ENCODE measurements around the gene CFAP74. TPM values are rescaled to one million over a fixed set of nuclear protein-coding genes. Genes with fewer than 3 reads are reported as not detected.
"Not testable (repeated sequence)": the region's sequence is repeated elsewhere in the genome, so short reads cannot be mapped to it uniquely, and the experiment has no call there.

CFAP74 gene
- total RNA-seq, 1 donor from 2014 or later, result not detected

- DNase-seq (ENCODE audit: extremely low read depth, low read depth, low spot score), result no peak
These were observed 102.5 kb downstream of the CFAP74 start for GRCh38 chr1:1900883-1901640.

- DNase-seq (ENCODE audit: extremely low read depth, low read depth, low spot score), result no peak
These were observed 103.6 kb downstream of the CFAP74 start for GRCh38 chr1:1899967-1900327.

- no peak for DNase-seq (ENCODE audit: extremely low read depth, low read depth, low spot score)
These were observed 104.2 kb downstream of the CFAP74 start for GRCh38 chr1:1899266-1899966.

- no peak for DNase-seq (ENCODE audit: extremely low read depth, low read depth, low spot score)
These were observed 105.2 kb downstream of the CFAP74 start for GRCh38 chr1:1898246-1898933.

GRCh38 chr1:1895456-1896336 is 107.9 kb downstream of the CFAP74 start:
- no peak for DNase-seq (ENCODE audit: extremely low read depth, low read depth, low spot score)

- no peak for DNase-seq (ENCODE audit: extremely low read depth, low read depth, low spot score)
These were observed 108.5 kb downstream of the CFAP74 start for GRCh38 chr1:1895060-1895418.

GRCh38 chr1:1894354-1895059 is 109.1 kb downstream of the CFAP74 start:
- no peak for DNase-seq (ENCODE audit: extremely low read depth, low read depth, low spot score)

GRCh38 chr1:1893997-1894353 is 109.6 kb downstream of the CFAP74 start:
- DNase-seq (ENCODE audit: extremely low read depth, low read depth, low spot score), result no peak

- no peak for DNase-seq (ENCODE audit: extremely low read depth, low read depth, low spot score)
These were observed 110.1 kb downstream of the CFAP74 start for GRCh38 chr1:1893291-1893985.

GRCh38 chr1:1892763-1893120 is 110.8 kb downstream of the CFAP74 start:
- DNase-seq (ENCODE audit: extremely low read depth, low read depth, low spot score), result no peak

- no peak for DNase-seq (ENCODE audit: extremely low read depth, low read depth, low spot score)
These were observed 111.4 kb downstream of the CFAP74 start for GRCh38 chr1:1892079-1892762.

GRCh38 chr1:1891349-1892078 is 112.1 kb downstream of the CFAP74 start:
- DNase-seq (ENCODE audit: extremely low read depth, low read depth, low spot score), result no peak

- no peak for DNase-seq (ENCODE audit: extremely low read depth, low read depth, low spot score)
These were observed 112.9 kb downstream of the CFAP74 start, which contains the start of gene GNB1 for GRCh38 chr1:1890506-1891348. TSS of gene GNB1 (minus strand) at chr1:1891087. CDS start at chr1:1825453, 65,634 bp downstream.

- DNase-seq (ENCODE audit: extremely low read depth, low read depth, low spot score), result no peak
These were observed 113.6 kb downstream of the CFAP74 start for GRCh38 chr1:1889847-1890505.

- no peak for DNase-seq (ENCODE audit: extremely low read depth, low read depth, low spot score)
These were observed 114.4 kb downstream of the CFAP74 start for GRCh38 chr1:1889090-1889750.

- not testable (repeated sequence) for DNase-seq (ENCODE audit: extremely low read depth, low read depth, low spot score)
These were observed 119.7 kb downstream of the CFAP74 start for GRCh38 chr1:1883890-1884289.

All from glomerular endothelial cell (primary cell).